BLaER1 (cell line): Measurements from ENCODE around the gene TMEM131.

ENCODE experiments used
- H3K27ac ChIP-seq: shearing (Covaris generic); formaldehyde crosslinking; 2 replicates; pipeline ENCODE4 v1.8.1; 2022
- H3K27me3 ChIP-seq: shearing (Covaris generic); formaldehyde crosslinking; 2 replicates; pipeline ENCODE4 v1.8.1; 2022
- H3K36me3 ChIP-seq: shearing (Covaris generic); formaldehyde crosslinking; 2 replicates; pipeline ENCODE4 v1.8.1; 2022
- H3K4me1 ChIP-seq: shearing (Covaris generic); formaldehyde crosslinking; 2 replicates; pipeline ENCODE4 v1.8.1; 2022
- H3K4me2 ChIP-seq: shearing (Covaris generic); formaldehyde crosslinking; 2 replicates; pipeline ENCODE4 v1.8.1; 2022
- H3K4me3 ChIP-seq: shearing (Covaris generic); formaldehyde crosslinking; 2 replicates; pipeline ENCODE4 v1.8.1; 2022
- H3K9ac ChIP-seq: shearing (Covaris generic); formaldehyde crosslinking; 2 replicates; pipeline ENCODE4 v1.8.1; 2022
- H3K9me3 ChIP-seq: shearing (Covaris generic); formaldehyde crosslinking; 2 replicates; pipeline ENCODE4 v1.8.1; 2022
- H4K20me1 ChIP-seq: shearing (Covaris generic); formaldehyde crosslinking; 2 replicates; pipeline ENCODE4 v1.8.1; 2022
- Cebpa-rat ChIP-seq: shearing (Covaris generic); IDR thresholded peaks from 2 replicates; pipeline ENCODE4 v1.8.1; 2022

Gene TMEM131

GRCh38 chr2:97718942-97719341 is 276.8 kb downstream of the TMEM131 start:
- Histone ChIP-seq H3K36me3 (peaks cover 27% of the 10 kb centered on the region), H3K27me3 (no peaks in the 10 kb centered on the region), H3K27ac (peak overlapping the region; percentile 99), H3K4me3 (peak overlapping the region; percentile 61), H3K4me2 (peak overlapping the region; percentile 98), H3K4me1 (peaks cover 100% of the 10 kb centered on the region), H4K20me1 (no peaks in the 10 kb centered on the region), H3K9me3 (no peaks in the 10 kb centered on the region; the same call in 1 of the 2 replicates), H3K9ac (peak overlapping the region; percentile 93)
- TF ChIP-seq Cebpa-rat, result peak; percentile 38; the same call in 1 of the 2 replicates

GRCh38 chr2:97718051-97718882 is 277.5 kb downstream of the TMEM131 start:
- peaks cover 20% of the 10 kb centered on the region for H3K36me3 ChIP-seq
- H3K9me3 ChIP-seq, result no peaks in the 10 kb centered on the region
- H3K27ac ChIP-seq, result peak overlapping the region; percentile 99
- H4K20me1 ChIP-seq, result no peaks in the 10 kb centered on the region
- peak overlapping the region; percentile 93 for H3K9ac ChIP-seq
- peaks cover 100% of the 10 kb centered on the region for H3K4me1 ChIP-seq
- H3K4me3 ChIP-seq, result peak overlapping the region; percentile 61
- no peaks in the 10 kb centered on the region for H3K27me3 ChIP-seq
- no peak for TF ChIP-seq Cebpa-rat
- peak overlapping the region; percentile 98 for H3K4me2 ChIP-seq

GRCh38 chr2:97717613-97717995 is 278.1 kb downstream of the TMEM131 start:
- Histone ChIP-seq H3K9ac (peak overlapping the region; percentile 93), H3K4me2 (peak overlapping the region; percentile 98), H3K4me1 (peaks cover 100% of the 10 kb centered on the region), H3K4me3 (peak overlapping the region; percentile 61), H4K20me1 (no peaks in the 10 kb centered on the region), H3K27me3 (no peaks in the 10 kb centered on the region), H3K9me3 (no peaks in the 10 kb centered on the region), H3K36me3 (peaks cover 14% of the 10 kb centered on the region), H3K27ac (peak overlapping the region; percentile 99)
- TF ChIP-seq Cebpa-rat, result no peak

- no peak for TF ChIP-seq Cebpa-rat
- no peaks in the 10 kb centered on the region for H3K27me3 ChIP-seq
- H3K4me2 ChIP-seq, result peak overlapping the region; percentile 98
- H3K4me3 ChIP-seq, result peak overlapping the region; percentile 61
- H3K4me1 ChIP-seq, result peaks cover 100% of the 10 kb centered on the region
- no peaks in the 10 kb centered on the region for H3K9me3 ChIP-seq
- H3K9ac ChIP-seq, result peak overlapping the region; percentile 93
- no peaks in the 10 kb centered on the region for H4K20me1 ChIP-seq
- peaks cover 10% of the 10 kb centered on the region for H3K36me3 ChIP-seq
- H3K27ac ChIP-seq, result peak overlapping the region; percentile 99
These were observed 278.8 kb downstream of the TMEM131 start for GRCh38 chr2:97716695-97717612.

GRCh38 chr2:97715951-97716694 is 279.6 kb downstream of the TMEM131 start:
- TF ChIP-seq Cebpa-rat, result no peak
- peak overlapping the region; percentile 93 for H3K9ac ChIP-seq
- H3K27me3 ChIP-seq, result no peaks in the 10 kb centered on the region
- H3K9me3 ChIP-seq, result no peaks in the 10 kb centered on the region
- peaks cover 100% of the 10 kb centered on the region for H3K4me1 ChIP-seq
- H3K27ac ChIP-seq, result peak overlapping the region; percentile 99
- peak overlapping the region; percentile 39; the same call in 1 of the 2 replicates for H3K4me3 ChIP-seq
- no peaks in the 10 kb centered on the region for H4K20me1 ChIP-seq
- H3K36me3 ChIP-seq, result peaks cover 8% of the 10 kb centered on the region
- H3K4me2 ChIP-seq, result peak overlapping the region; percentile 98

- Histone ChIP-seq H3K36me3 (no peaks in the 10 kb centered on the region; the same call in none of the 2 replicates), H4K20me1 (no peaks in the 10 kb centered on the region), H3K4me2 (peak overlapping the region; percentile 98), H3K4me1 (peaks cover 100% of the 10 kb centered on the region), H3K9ac (peak overlapping the region; percentile 93), H3K27ac (peak overlapping the region; percentile 99), H3K9me3 (no peaks in the 10 kb centered on the region), H3K27me3 (no peaks in the 10 kb centered on the region), H3K4me3 (peak overlapping the region; percentile 67)
- TF ChIP-seq Cebpa-rat, result no peak
These were observed 280.6 kb downstream of the TMEM131 start for GRCh38 chr2:97714950-97715652.

- no peaks in the 10 kb centered on the region for H4K20me1 ChIP-seq
- H3K4me3 ChIP-seq, result peak overlapping the region; percentile 67
- H3K4me1 ChIP-seq, result peaks cover 100% of the 10 kb centered on the region
- peak overlapping the region; percentile 99 for H3K27ac ChIP-seq
- TF ChIP-seq Cebpa-rat, result no peak
- peak overlapping the region; percentile 98 for H3K4me2 ChIP-seq
- no peaks in the 10 kb centered on the region for H3K9me3 ChIP-seq
- H3K27me3 ChIP-seq, result no peaks in the 10 kb centered on the region
- no peaks in the 10 kb centered on the region for H3K36me3 ChIP-seq
- H3K9ac ChIP-seq, result peak overlapping the region; percentile 93
These were observed 281.4 kb downstream of the TMEM131 start for GRCh38 chr2:97714084-97714949.
